Mesendoderm (in vitro differentiated cells): Measurements from ENCODE around the gene NT5DC3.

Source experiments
- DNase-seq: peaks from one replicate; pipeline ENCODE4 v3.0.0; 2013
- H2AK5ac ChIP-seq: 2 replicates; pipeline ENCODE4 v1.6.1; 2013; ENCODE audit warnings: low read length, inconsistent platforms
- H2BK120ac ChIP-seq: 2 replicates; pipeline ENCODE4 v1.6.1; 2013; ENCODE audit warnings: low read depth, mild to moderate bottlenecking, low read length, moderate library complexity, mixed read lengths
- H2BK15ac ChIP-seq: replicated peaks from 2 replicates; pipeline ENCODE4 v1.6.1; 2013; ENCODE audit warnings: low read depth, mild to moderate bottlenecking, moderate library complexity
- H2BK5ac ChIP-seq: 2 replicates; pipeline ENCODE4 v1.6.1; 2013; ENCODE audit warnings: low read length, inconsistent platforms
- H3K18ac ChIP-seq: 2 replicates; pipeline ENCODE4 v1.6.1; 2013; ENCODE audit warnings: mild to moderate bottlenecking, low read length, mixed read lengths
- H3K23ac ChIP-seq: one replicate; pipeline ENCODE4 v1.6.1; 2013; ENCODE audit warnings: low read length
- H3K27ac ChIP-seq: 2 replicates; pipeline ENCODE4 v1.5.1; 2013; ENCODE audit warnings: low read depth, mild to moderate bottlenecking, inconsistent platforms, low read length, moderate library complexity
- H3K27me3 ChIP-seq: 2 replicates; pipeline ENCODE4 v1.6.1; 2013; ENCODE audit warnings: low read length, control low read depth, mild to moderate bottlenecking, inconsistent platforms; ENCODE audit not compliant: insufficient read depth, poor library complexity
- H3K36me3 ChIP-seq: 2 replicates; pipeline ENCODE4 v1.6.1; 2013; ENCODE audit warnings: low read length, inconsistent platforms; ENCODE audit not compliant: control insufficient read depth, insufficient read depth
- H3K4ac ChIP-seq: one replicate; pipeline ENCODE4 v1.6.1; 2013; ENCODE audit warnings: low read depth, mild to moderate bottlenecking, low read length, moderate library complexity
- H3K4me1 ChIP-seq: 2 replicates; pipeline ENCODE4 v1.6.1; 2013; ENCODE audit warnings: low read depth, low read length, inconsistent platforms; ENCODE audit not compliant: control insufficient read depth
- H3K4me2 ChIP-seq: 2 replicates; pipeline ENCODE4 v1.6.1; 2013; ENCODE audit warnings: low read length
- H3K4me3 ChIP-seq: 2 replicates; pipeline ENCODE4 v1.5.1; 2013; ENCODE audit warnings: mild to moderate bottlenecking, low read length
- H3K56ac ChIP-seq: one replicate; pipeline ENCODE4 v1.6.1; 2013; ENCODE audit warnings: low read length
- H3K79me1 ChIP-seq: 2 replicates; pipeline ENCODE4 v1.6.1; 2013; ENCODE audit warnings: low read length, inconsistent platforms
- H3K79me2 ChIP-seq: 2 replicates; pipeline ENCODE4 v1.6.1; 2013; ENCODE audit warnings: mild to moderate bottlenecking, low read length; ENCODE audit not compliant: control insufficient read depth, insufficient read depth
- H3K9ac ChIP-seq: 2 replicates; pipeline ENCODE4 v1.6.1; 2013; ENCODE audit warnings: low read length, inconsistent platforms
- H4K5ac ChIP-seq: one replicate; pipeline ENCODE4 v1.6.1; 2013; ENCODE audit warnings: low read length
- H4K8ac ChIP-seq: one replicate; pipeline ENCODE4 v1.6.1; 2013; ENCODE audit warnings: low read depth, mild to moderate bottlenecking, control low read depth, low read length, moderate library complexity
- WGBS: extraction: QIAGEN DNeasy Blood & Tissue Kit; methylation state at CpG from one replicate; pipeline ENCODE4 v1.1.7; 2013; ENCODE audit warnings: low lambda C conversion rate, missing lambda C conversion rate; ENCODE audit not compliant: insufficient coverage; ENCODE audit errors: extremely low coverage; 5-methylcytosine and 5-hydroxymethylcytosine counted together

NT5DC3 gene

GRCh38 chr12:103765322-103765721 lies 75.7 kb downstream of the NT5DC3 start:
- Histone ChIP-seq H4K5ac (no peak overlapping the region), H3K56ac (no peak overlapping the region), H3K27ac (no peak overlapping the region), H2BK5ac (no peak overlapping the region), H2BK15ac (no peak overlapping the region), H3K4me1 (peaks cover 5% of the 10 kb centered on the region), H2AK5ac (no peak overlapping the region), H3K4me2 (no peak overlapping the region), H2BK120ac (no peak overlapping the region), H3K23ac (no peak overlapping the region), H3K79me2 (no peaks in the 10 kb centered on the region), H3K9ac (no peak overlapping the region), H3K36me3 (peaks cover 4% of the 10 kb centered on the region), H3K18ac (no peak overlapping the region), H3K27me3 (no peaks in the 10 kb centered on the region), H3K4ac (no peak overlapping the region), H4K8ac (no peak overlapping the region), H3K4me3 (no peak overlapping the region), H3K79me1 (no peaks in the 10 kb centered on the region)
- no CpG with 5 or more reads among the region's 5 CpGs for WGBS
- DNase-seq = no peak

GRCh38 chr12:103762473-103762872 lies 78.6 kb downstream of the NT5DC3 start:
- DNase-seq = no peak
- Histone ChIP-seq H2BK5ac (no peak overlapping the region), H4K5ac (no peak overlapping the region), H3K9ac (no peak overlapping the region), H3K4me2 (no peak overlapping the region), H3K36me3 (peaks cover 4% of the 10 kb centered on the region), H3K4me1 (no peaks in the 10 kb centered on the region), H3K4ac (no peak overlapping the region), H3K27ac (no peak overlapping the region), H3K79me2 (no peaks in the 10 kb centered on the region), H3K4me3 (no peak overlapping the region), H4K8ac (no peak overlapping the region), H3K56ac (no peak overlapping the region), H3K27me3 (no peaks in the 10 kb centered on the region), H3K23ac (no peak overlapping the region), H2BK120ac (no peak overlapping the region), H3K79me1 (no peaks in the 10 kb centered on the region), H2AK5ac (no peak overlapping the region), H2BK15ac (no peak overlapping the region), H3K18ac (no peak overlapping the region)
- WGBS = no CpG with 5 or more reads among the region's 5 CpGs

- no peaks in the 10 kb centered on the region for H3K27me3 ChIP-seq
Observed at GRCh38 chr12:103758310-103759089, 82.5 kb downstream of the NT5DC3 start.

GRCh38 chr12:103757248-103757647 lies 83.8 kb downstream of the NT5DC3 start:
- Histone ChIP-seq H3K27me3 (no peaks in the 10 kb centered on the region), H3K79me2 (no peaks in the 10 kb centered on the region), H3K18ac (no peak overlapping the region), H3K9ac (no peak overlapping the region), H4K5ac (no peak overlapping the region), H2AK5ac (no peak overlapping the region), H3K4me3 (no peak overlapping the region), H2BK120ac (no peak overlapping the region), H3K4ac (no peak overlapping the region), H2BK15ac (no peak overlapping the region), H2BK5ac (no peak overlapping the region), H3K56ac (no peak overlapping the region), H3K36me3 (no peaks in the 10 kb centered on the region), H3K4me2 (no peak overlapping the region), H3K4me1 (no peaks in the 10 kb centered on the region), H3K27ac (no peak overlapping the region), H3K23ac (no peak overlapping the region), H4K8ac (no peak overlapping the region), H3K79me1 (no peaks in the 10 kb centered on the region)
- WGBS = no CpG with 5 or more reads among the region's 1 CpG
- no peak for DNase-seq

More at GRCh38 chr12:103758310-103759089, 82.5 kb downstream of the NT5DC3 start:
- Histone ChIP-seq H3K79me1 (no peaks in the 10 kb centered on the region), H4K8ac (no peak overlapping the region), H2BK5ac (no peak overlapping the region), H3K27ac (no peak overlapping the region), H3K9ac (no peak overlapping the region), H3K36me3 (no peaks in the 10 kb centered on the region), H3K56ac (no peak overlapping the region), H3K4ac (no peak overlapping the region), H2BK120ac (no peak overlapping the region), H3K4me3 (no peak overlapping the region), H3K4me2 (no peak overlapping the region), H3K18ac (no peak overlapping the region), H3K79me2 (no peaks in the 10 kb centered on the region), H2BK15ac (no peak overlapping the region), H2AK5ac (no peak overlapping the region), H4K5ac (no peak overlapping the region), H3K4me1 (no peaks in the 10 kb centered on the region), H3K23ac (no peak overlapping the region)
- WGBS = no CpG with 5 or more reads among the region's 10 CpGs
- peak; percentile 45 for DNase-seq

- no peak overlapping the region for H3K4ac ChIP-seq
- H2BK120ac ChIP-seq = no peak overlapping the region
- H2AK5ac ChIP-seq = no peak overlapping the region
- H3K27me3 ChIP-seq = no peaks in the 10 kb centered on the region
- H2BK15ac ChIP-seq = no peak overlapping the region
- H4K8ac ChIP-seq = no peak overlapping the region
- no peak overlapping the region for H3K9ac ChIP-seq
- H2BK5ac ChIP-seq = no peak overlapping the region
- WGBS = no CpG with 5 or more reads among the region's 5 CpGs
- H3K18ac ChIP-seq = no peak overlapping the region
- H3K56ac ChIP-seq = no peak overlapping the region
- H3K36me3 ChIP-seq = no peaks in the 10 kb centered on the region
- no peak overlapping the region for H3K23ac ChIP-seq
- no peak overlapping the region for H4K5ac ChIP-seq
- H3K4me3 ChIP-seq = no peak overlapping the region
- H3K4me1 ChIP-seq = no peaks in the 10 kb centered on the region
- H3K79me1 ChIP-seq = no peaks in the 10 kb centered on the region
- H3K27ac ChIP-seq = no peak overlapping the region
- DNase-seq = no peak
- H3K79me2 ChIP-seq = no peaks in the 10 kb centered on the region
- no peak overlapping the region for H3K4me2 ChIP-seq
Observed at GRCh38 chr12:103756443-103756842, 84.6 kb downstream of the NT5DC3 start.

- H4K5ac ChIP-seq = no peak overlapping the region
- no peak overlapping the region for H4K8ac ChIP-seq
- no peaks in the 10 kb centered on the region for H3K79me1 ChIP-seq
- no peak overlapping the region for H3K4me3 ChIP-seq
- H3K36me3 ChIP-seq = no peaks in the 10 kb centered on the region
- WGBS = no CpG with 5 or more reads among the region's 3 CpGs
- no peak overlapping the region for H3K27ac ChIP-seq
- no peak overlapping the region for H3K23ac ChIP-seq
- no peak overlapping the region for H3K4ac ChIP-seq
- H2AK5ac ChIP-seq = no peak overlapping the region
- H3K79me2 ChIP-seq = no peaks in the 10 kb centered on the region
- no peaks in the 10 kb centered on the region for H3K4me1 ChIP-seq
- no peaks in the 10 kb centered on the region for H3K27me3 ChIP-seq
- H3K18ac ChIP-seq = no peak overlapping the region
- no peak overlapping the region for H3K9ac ChIP-seq
- H2BK15ac ChIP-seq = no peak overlapping the region
- H2BK5ac ChIP-seq = no peak overlapping the region
- no peak overlapping the region for H2BK120ac ChIP-seq
- H3K56ac ChIP-seq = no peak overlapping the region
- H3K4me2 ChIP-seq = no peak overlapping the region
- DNase-seq = no peak
Observed at GRCh38 chr12:103755425-103755824, 85.6 kb downstream of the NT5DC3 start.
